HG03159 (cell line): Measurements from ENCODE around the gene NFKBIE.

Experiments
- ATAC-seq: cut with Tn5 transposase; IDR thresholded peaks from one replicate; pipeline ENCODE4 v1.9.1; 2021; ENCODE audit warnings: mild to moderate bottlenecking, moderate library complexity; ENCODE audit not compliant: unreplicated experiment

Gene NFKBIE

GRCh38 chr6:44217332-44218143 is 47.8 kb downstream of the NFKBIE start:
- ATAC-seq, result no peak

- no peak for ATAC-seq
These were observed 48.5 kb downstream of the NFKBIE start, which contains the start of gene MYMX for GRCh38 chr6:44216677-44217331. Gene MYMX (plus strand): TSS chr6:44216926. CDS start chr6:44217472, 546 bp downstream.

GRCh38 chr6:44214307-44214706 is 51.0 kb downstream of the NFKBIE start:
- ATAC-seq, result no peak

GRCh38 chr6:44211284-44211683 is 54.1 kb downstream of the NFKBIE start:
- no peak for ATAC-seq
